Left kidney (tissue), 2 donors: ENCODE measurements around the gene PNPLA5. TPM values are rescaled to one million over a fixed set of nuclear protein-coding genes. Genes with fewer than 3 reads are reported as not detected.
A peak's percentile ranks its signal among the peaks of the same experiment; 100 is the strongest.
"Not testable (repeated sequence)": the region's sequence is repeated elsewhere in the genome, so short reads cannot be mapped to it uniquely, and the experiment has no call there.

Source experiments
- DNase-seq: peaks from one replicate; pipeline ENCODE4 v3.0.0-alpha.2; 2013
- polyA plus RNA-seq: library from polyadenylated mRNA; unstranded; fragments of 120-200 nt; gene quantifications from one replicate; pipeline ENCODE4 v1.2.1, GENCODE V29; 2013; ENCODE audit not compliant: insufficient read length

The PNPLA5 gene
- polyA plus RNA-seq, 1 donor = 0.10 TPM

DNA sequence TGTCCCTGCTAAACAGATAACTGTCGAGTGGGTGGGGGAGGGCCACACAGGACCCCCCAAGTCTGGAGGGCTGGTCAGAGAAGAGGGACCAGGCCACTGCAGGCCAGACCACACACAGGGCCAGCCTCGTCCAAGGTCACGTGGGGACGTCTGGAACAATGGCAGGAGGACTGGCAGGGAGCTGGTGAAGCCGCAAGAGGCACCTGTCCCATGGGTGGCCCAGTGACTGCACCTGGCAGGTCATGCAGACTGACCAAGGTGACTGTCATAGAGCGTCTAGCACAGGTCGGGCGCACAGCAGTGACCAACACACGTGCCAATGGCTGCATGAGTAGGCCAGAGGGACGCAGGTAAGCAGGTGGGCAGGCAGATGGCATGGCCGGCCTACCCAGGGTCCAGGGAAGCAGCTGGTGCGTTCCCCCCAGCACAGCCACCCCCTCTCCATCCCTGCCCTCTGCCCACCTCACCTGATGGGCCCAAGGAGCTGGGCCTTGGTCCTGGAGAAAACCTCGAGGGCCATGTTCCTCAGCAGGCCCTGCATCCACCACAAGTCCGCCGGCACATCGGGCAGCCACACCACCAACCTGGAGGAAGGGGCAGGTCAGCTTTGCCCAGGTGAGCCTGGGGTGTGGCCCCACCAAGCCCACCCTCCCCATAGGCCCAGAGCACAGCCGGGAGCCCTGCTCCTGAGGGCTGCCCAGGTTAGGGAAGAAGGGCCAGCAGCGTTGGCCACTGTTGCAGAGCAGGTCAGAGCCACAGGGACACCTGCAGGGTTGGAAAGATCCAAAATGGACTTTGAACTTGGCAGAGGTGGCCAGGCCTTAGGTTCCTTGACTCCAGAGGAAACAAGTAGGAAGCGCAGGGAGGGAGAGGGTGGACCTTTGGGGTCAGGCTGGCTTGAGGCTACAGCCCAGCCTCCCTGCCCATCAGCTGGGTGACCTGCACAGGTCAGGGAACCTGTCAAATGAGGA lies 10.4 kb downstream of the PNPLA5 start:
- DNase-seq = no peak

DNA sequence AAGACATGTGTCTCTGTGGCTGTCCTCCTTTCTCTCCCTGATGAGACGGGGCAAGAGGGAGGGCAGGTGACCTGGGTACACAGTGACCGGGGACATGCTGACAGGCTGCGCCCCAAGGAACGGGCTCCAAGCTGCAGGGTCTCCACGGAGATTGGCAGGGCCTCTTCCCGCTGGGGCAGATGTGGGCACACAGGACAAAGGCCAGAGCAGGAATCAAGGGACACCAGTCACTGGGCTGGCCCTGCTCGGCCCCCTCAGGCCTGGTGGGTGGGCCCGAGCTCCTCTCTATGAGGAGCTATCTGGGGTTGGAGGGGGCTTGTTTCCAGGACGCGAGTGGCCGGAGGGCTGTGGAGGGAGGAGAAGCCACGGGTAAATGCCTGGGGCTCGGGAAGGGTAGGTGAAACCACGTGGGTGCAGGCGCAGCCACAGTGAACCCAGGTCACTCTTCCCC lies 11.2 kb downstream of the PNPLA5 start:
- no peak for DNase-seq

DNA sequence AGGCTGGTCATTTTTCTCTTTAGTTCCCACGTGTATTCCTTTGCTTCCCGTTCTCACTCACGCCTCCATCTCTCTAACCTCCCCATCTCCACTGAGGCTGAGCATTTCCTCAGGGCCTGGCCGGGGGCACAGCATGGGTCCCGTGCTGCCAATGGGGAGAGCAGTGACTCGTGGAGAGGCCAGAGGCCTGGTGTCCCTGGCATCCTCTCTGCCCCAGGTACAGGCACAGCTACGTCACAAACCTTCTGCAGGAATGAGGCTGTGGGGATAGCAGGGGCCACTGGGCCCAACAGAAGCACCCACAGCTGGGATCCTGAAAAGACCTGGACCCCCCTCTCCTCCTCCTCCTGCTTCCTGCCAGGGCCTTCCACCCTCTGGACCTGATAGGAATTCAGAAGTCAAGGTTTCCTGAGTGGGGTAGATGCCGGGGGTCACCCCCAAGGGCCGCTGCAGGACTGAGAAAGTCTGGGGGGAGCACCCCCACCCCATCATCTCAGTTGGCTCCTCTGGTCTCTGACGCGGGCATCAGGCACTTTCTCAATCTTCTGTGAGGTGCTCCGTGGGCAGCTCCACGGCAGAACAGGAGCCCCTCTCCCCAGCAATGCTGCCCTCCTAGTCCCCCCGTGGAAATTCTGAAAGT lies 11.8 kb downstream of the PNPLA5 start:
- no peak for DNase-seq

DNA sequence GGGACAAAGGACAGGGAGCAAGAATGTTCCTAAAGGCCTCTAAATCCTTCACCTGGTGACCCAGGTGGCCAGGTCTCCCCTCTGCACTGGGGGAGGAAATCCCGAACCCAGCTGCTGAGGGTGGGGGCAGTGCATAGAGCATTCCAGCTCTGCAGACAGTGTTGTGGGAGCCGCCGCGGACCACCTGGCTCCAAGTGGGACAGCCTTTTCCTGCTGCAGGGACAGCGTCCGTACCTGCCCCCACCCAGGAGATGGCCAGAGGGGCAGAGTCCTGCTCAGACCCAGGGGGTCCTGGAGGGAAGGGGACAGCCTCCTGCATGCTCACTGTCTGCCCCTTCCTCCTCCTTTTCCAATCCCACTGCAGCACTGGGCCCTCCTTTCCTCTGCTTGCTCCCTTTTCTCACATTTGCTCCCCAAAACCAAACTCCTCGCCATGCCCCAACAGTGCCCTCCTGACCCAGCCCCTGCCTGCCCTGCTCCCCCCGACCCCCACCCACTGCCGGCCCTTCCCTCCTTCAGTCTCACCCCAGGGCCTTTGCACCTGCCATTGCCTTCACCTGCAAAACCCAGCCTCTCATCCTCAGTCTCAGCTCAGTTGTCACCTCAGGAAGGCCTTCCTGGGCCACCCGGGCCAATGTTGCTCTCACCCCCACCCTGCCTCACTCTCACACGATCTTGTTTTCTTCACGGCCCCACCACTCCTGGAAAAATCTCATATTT lies 12.8 kb downstream of the PNPLA5 start:
- no peak for DNase-seq

DNA sequence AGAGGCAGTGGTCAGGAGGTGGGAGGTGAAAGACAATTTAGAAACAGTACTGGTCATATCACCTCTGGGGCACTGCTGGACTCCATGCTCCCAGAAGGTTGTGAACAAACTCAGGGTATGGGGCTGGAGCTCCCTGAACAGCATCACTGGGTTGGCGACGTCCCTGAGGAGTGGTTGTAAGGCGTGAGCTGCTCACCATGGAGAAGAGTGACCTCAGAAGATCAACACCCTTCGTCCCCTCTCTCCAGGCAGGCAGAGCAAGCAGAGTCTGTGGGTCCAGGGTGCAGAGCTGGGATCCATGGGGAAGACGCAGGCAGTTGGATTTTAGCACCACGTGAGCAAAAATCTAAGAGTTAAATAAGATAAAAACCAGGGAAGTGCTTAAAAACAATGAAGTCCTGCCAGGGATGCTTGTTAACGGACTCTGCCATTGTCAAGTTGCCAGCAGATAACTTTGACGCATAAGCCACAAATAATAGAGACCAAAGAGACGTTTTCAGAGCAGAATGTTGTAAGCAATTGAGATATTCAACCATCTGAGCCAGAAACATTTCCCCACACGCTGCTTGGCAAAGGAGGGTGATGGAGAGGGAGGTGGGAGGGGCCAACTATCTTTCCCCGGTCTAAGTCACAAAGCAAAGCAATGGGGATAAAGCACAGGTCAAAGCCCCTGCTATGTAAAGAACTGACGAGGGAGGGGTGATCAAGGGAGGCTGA lies 13.6 kb downstream of the PNPLA5 start:
- no peak for DNase-seq

DNA sequence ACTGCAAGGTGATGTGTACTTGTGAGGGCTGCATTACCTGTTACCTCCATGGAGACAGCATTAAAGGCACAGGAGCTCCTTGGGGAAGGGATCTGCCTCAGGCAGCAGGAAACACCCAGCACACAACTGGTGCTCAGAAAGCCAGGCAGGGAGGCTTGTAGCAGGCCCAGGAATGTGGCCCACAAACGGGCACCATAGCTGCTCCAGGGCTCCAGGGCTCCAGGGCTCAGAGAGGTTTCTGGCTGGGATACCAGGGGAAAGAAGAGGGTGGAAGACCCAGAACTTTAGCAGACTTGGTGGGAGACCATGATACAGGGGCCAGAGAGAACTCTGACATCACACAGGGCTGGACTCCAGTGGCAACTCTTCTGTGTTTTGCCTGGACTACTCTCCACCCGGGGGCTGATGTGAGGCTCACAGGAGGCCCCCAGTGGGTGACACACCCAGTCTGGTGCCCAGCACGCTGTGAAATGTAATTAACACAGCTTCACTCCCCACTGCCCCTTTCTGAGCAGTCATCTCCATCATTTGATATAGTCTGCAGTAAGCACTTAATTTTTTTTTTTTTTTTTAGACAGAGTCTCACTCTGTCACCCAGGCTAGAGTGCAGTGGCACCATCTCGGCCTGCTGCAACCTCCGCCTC lies 14.8 kb downstream of the PNPLA5 start:
- DNase-seq = no peak

DNA sequence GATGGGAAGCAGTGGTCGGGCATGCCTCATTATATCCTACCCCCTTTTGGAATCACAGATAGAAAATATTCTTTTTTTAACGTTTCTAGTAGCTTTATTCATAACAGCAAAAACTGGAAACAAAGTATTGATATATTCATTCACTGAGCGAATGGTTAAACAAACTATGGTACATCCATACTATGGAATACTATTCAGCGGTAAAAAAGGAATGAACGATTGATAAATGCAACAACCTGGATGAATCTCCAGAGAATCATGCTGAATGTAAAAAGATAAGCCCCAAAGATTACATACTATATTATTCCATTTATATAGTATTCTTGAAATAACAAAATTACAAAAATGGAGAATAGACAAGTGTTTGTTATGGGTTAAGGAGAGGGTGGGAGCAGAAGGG lies 22.0 kb downstream of the PNPLA5 start:
- DNase-seq = no peak

DNA sequence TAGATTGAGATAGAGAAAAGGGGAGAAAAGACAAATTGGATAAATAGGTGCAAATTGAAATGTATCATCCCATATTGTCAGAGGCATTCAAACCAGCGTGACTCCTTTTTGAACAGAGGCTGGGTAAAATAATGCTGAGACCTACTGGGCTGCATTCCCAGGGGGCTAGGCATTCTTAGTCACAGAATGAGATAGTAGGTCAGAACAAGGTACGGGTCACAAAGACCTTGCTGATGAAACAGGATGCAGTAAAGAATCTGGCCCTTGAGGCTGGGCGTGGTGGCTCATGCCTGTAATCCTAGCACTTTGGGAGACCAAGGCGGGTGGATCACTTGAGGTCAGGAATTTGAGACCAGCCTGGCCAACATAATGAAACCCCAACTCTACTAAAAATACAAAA lies 22.8 kb downstream of the PNPLA5 start:
- not testable (repeated sequence) for DNase-seq

DNA sequence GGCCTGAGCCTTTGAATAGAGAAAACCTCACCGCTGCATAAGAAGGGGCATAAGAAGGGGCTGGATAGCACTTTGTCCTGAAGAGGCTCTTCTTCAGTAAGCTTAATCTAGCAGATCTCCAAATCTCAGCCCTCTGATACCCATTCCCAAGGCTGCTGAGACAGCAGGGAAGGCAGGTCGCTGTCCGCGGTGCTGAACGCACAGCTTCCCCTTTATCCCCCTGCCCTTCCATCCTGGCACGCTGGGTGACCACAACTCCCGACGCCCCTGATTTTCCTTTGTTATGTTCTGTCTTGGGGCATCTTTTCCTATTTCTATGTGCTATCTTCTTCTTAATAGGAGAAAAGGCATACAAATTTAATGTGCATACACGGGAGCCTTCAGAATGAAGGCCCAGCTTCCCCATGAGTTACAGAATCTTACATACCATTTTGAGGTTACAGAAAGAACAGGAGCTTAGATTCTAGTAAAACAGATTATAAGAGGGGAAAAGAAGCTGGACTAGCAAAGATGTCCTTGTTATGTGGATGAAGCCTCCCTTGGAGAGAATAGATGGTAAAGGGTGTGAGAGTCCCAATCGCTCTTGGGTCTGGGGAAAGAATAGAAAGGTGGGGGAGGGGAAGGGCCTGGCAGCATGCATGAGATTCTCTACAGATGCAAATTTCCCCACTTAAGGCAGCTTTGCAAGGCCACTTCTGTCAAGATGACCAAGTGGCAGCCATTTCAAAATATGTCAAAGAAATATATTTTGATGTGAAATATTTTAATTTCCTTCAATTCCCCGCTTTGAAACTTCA lies 23.8 kb downstream of the PNPLA5 start:
- DNase-seq = peak; percentile 78

DNA sequence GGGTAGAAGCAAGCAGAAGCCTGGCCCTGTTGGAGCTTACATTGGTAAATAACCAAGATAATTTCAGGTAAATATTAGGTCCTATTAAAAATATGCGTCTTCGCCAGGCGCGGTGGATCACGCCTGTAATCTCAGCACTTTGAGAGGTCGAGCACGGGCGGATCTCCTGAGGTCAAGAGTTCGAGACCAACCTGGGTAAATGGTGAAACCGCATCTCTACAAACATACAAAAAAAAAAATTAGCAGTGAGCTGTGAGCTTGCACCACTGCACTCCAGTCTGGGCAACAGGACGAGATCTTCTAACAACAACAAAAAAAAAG lies 29.0 kb downstream of the PNPLA5 start:
- no peak for DNase-seq

DNA sequence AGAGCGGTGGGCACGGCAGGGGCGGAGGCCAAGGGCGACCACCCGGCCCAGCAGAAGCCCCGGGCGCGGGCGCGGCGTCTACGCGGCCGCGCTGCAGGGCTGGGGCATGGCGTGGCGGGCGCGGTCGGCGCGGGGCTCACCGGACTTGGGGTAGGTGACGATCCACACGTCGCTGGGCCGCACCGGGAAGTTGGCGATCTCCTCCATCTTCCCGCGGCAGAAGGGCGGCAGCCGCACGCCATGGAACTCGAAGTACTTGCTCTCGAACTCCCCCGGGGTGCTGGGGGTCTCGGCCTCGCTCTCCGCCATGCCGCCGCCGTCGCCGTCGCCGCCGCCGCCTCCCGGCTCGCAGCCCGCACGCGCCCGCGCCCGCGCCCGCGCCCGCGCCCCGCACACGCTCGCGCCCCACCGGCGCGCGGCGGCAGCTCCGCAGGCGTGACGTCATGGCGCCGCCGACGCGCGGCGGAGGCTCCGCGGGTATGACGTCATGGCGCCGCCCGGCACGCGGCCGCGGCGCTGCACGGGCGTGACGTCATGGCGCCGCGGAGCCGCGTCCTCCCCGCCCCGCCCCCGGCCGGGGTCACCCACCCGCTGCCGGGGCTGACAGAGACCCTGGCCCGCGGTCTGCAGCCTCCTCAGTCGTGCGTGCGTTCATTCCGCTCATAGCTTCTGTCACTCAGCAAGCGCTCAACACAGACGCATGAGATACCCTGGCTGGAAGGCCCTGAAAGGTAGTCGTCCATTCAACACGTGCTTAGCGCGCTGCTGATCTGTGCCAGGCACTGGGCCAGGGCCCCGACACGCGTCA lies 29.5 kb downstream of the PNPLA5 start, which contains the start of gene SULT4A1:
Gene SULT4A1, minus strand, starts transcription at position 440 of the 808 bp plus-strand sequence. Its CDS starts 131 bp downstream, at position 309.
- no peak for DNase-seq

DNA sequence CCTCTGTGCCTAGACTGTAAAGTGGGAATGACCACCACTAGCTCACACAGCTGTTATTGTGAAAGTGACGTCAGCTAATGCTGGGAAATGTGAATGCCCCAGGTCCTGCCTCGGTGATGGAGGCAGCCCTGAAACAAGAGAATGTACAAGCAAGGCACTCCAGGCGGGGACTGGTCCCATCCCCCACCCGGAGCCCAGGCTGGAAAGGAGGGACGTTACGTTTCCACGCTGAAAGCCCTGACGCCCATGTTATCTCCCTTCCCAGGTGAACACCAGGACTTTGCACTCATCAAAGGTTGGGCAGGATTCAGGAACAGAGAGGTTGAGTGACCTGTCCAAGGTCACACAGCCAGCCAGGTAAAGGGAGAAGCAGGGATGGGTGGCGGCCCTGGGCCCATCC lies 30.3 kb downstream of the PNPLA5 start:
- no peak for DNase-seq

DNA sequence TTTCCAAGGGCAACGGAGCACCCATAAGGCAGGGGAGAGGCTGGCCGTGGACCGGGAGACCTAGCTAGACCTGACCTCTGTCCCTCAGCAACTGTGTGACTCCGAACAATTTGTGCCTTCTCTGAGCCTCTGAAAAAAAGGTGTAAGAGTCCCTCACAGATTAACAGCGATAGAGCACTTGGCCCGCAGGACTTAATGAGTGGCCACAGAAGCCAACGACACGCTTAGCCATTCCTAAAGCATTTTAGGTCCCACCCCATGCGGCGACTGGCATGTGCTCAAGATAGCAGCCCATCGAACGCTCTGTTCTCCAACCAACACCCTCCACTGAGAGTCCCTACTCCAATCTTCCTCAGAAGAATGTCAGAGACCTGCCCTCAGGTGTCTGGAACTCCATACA lies 31.0 kb downstream of the PNPLA5 start:
- no peak for DNase-seq

DNA sequence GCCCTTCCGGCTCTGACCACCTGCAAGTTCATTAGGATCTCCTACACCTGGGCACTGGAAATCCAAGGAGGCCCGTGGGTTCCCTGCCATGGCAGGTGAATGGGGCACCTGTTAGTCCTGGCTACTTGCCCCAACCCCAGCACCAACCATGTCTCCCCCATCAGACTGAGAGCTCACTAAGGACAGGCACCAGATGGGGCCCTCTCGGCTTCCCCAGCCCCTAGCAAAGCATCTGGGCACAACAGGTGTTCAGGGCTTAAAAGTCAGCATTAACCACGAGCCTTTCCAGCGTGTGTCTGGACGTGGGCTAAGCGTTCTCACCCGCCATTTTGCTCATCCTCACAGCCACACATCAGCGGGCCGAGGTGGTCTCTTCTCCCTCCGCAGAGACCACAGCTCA lies 31.7 kb downstream of the PNPLA5 start:
- no peak for DNase-seq

DNA sequence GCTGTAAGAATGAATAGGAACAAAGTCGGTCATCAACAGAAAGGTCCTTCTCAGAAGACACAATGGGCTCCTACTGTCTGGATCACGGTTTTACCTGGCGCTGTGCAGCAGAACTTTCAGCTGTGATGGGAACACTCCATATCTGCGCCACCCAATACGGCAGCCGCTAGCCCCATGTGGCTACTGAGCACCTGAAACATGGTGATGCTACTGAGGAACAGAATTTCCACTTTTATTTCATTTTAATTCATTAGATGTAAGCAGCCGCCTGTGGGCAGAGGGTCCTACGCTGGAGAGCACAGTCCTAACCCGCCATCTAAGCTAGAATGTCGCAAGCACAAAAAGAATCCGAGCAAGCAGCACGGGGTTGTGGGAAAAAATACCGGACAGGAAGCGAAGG lies 32.2 kb downstream of the PNPLA5 start:
- no peak for DNase-seq

DNA sequence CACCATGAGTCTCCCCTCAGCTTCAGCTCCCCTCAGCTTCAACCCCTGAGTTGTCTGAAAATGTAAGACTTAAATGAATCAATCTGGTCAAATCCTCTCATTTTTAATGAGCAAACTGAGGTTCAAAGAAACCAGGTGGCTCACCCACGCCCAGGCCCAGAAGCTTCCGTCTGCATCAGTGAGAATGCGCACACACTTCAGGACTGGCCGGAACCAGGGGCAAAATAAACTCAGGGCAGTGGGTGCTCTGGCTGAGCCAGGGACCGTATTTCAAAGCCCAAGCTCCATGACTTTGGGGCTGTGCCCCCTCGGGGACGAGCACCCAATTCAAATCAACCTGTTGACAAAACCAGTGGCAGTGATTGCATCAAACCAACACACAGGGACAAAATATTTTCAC lies 32.6 kb downstream of the PNPLA5 start:
- DNase-seq = no peak

DNA sequence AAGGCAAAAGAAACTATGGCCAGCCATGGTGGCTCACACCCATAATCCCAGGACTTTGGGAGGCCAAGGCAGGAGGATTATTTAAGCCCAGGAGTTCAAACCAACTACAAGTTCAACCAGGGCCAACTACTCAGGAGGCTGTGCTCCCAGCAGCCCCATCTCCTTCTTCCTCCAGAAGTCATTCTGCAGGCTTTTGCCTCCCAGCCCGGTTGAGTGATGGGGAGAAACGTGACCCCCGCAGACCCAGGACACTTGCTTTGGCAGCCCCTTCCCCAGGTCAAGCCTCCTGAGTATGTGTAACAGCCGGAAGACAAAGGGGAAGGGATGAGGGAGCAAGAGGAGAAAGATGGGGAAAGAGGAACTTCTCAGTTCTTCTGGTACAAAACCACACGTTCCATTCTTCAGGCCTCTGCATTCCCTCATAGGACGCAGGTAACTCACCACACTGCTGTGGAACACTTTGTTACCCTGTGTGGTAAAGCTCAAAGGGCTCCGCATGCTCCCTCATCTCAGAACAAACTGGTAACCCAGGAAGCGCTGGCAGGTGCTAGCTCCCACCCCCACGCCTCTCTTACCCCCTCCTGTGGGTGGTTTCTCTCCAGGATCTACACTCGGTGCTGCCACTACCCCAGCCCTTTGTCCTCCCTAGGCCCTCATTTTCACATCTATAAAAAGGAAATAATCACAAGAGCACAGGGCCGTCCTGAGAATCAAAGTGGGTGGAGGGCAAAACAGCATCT lies 33.5 kb downstream of the PNPLA5 start:
- no peak for DNase-seq

DNA sequence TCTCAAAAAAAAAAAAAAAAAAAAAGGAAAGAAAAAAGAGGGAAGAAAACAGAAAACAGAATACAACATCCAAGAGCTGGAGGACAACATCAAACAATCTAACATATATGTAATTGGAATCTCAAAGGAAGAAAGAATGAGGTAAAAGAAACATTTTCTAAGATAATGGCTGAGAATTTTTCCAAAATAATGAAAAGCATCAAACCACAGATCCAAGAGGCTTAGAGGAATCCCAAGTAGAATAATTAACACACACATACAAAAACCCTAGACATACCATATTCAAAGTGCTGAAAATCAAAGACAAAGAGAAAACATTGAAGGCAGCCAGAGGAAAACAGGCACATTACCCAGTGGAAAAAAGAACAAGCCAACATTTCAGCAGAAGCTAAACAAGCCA lies 34.4 kb downstream of the PNPLA5 start:
- no peak for DNase-seq

DNA sequence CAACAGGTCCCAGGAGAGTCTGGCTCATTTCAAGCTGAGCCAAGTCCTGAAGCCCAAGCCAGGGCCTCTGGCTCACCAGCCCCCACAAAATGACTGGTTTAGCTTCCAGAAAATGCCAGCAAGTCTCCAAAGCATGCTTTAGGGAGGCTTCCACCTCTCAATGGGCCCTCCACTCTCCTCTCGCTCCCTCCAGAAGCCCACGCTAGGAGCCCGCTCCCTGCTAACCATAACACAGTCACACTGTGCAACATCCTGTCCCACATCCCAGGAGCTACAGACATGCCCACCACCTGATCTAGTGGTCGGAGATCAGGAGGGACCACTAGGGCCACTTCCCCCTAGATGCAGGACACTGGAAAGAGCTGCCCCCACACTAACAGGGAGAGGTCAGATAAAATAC lies 36.4 kb downstream of the PNPLA5 start:
- no peak for DNase-seq
